ENCODE measurements around the gene FLACC1.
A peak's percentile ranks its signal among the peaks of the same experiment; 100 is the strongest.

FLACC1 gene

DNA sequence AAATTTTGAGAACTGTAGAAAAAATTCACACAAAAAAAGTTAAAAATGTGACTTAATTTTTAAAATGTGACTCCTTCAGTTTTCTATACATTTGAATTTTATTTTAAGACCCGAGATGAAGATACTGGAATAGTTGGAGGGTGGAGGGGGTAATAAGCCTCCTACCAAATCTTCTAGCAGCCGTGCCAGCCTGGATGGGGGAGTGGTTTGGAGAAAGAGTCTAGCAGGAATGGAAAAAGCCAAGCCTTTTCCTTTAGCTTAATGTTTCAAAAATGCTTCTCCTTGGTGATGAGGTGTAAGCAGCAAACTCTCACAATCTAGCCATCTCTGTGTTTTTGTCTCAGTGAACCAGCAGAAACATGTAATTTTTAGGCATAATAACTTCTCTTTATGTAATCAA lies 82.1 kb downstream of the FLACC1 start:
- no peak for DNase-seq

DNA sequence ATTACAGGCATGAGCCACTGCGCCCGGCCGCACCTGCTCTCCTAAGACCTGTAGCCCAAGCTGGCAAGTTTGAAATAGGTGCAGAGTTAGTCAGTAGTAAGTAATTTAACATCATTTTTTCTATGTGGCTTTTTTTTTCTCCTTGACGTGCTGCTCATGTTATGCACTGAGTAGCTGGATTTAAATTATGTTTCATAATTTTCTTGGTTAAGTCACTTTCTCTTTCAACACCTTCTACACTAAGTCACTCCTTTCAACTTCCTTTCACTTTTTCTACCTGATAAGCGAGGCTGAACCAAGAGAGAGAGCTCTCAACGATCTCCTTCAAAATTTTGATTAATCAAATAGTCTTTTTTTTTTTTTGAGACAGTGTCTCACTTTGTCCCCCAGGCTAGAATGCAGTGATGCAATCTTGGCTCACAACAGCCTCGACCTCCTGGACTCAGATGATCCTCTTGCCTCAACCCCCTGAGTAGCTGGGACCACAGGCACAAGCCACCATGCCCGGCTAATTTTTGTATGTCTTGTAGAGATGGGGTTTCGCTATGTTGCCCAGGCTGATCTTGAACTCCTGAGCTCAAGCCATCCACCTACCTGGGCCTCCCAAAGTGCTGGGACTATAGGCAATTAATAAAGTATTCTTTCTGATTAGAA lies 83.7 kb downstream of the FLACC1 start:
- DNase-seq, result no peak

DNA sequence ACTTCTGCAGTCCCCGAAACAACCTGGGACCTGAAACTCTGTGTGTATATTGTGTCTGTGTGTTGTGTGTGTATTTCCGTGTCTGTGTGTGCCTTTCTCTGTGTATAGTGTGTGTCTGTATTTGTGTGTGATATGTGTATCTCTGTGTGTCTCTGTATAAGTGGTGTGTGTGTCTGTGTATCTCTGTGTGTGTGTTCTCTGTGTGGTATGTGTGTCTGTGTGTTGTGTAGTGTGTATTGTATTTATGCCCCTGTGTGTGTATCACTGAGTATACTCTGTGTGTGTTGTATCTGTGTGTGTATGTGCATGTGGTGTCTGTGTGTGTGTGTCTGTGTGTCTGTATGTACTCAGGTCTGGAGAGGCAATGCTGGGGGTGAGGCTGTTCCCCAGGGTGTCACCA lies 85.2 kb downstream of the FLACC1 start:
- no peak for DNase-seq

DNA sequence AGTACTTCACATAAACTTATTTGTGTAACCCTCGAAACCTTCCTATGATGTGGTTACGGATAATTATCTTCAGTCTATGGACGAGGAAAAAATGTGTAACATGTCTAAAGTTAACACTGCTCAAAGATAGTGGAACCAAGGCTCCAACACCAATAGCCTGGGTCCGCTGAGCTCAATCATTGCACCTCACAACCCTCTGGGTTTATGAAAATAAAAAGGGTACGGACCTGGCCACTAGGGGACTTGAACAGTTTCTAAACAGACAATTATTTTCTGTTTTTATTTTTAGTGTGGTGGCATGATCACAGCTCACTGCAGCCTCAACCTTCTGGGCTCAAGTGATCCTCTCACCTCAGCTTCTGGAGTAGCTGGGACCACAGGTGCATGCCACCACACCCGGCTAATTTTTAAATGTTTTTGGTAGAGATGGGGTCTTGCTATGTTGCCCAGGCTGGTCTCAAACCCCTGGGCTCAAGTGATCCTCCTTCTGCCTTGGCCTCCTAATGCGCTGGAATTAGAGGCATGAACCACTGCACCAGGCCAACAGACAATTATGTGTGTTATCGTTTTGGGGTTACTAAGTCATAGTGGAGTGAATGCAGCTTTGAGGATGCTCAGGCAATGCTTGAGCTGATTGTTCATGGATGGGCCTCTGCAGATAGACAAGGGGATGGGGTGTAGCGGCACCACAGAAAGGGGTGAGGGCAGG lies 86.7 kb downstream of the FLACC1 start:
- no peak for DNase-seq

DNA sequence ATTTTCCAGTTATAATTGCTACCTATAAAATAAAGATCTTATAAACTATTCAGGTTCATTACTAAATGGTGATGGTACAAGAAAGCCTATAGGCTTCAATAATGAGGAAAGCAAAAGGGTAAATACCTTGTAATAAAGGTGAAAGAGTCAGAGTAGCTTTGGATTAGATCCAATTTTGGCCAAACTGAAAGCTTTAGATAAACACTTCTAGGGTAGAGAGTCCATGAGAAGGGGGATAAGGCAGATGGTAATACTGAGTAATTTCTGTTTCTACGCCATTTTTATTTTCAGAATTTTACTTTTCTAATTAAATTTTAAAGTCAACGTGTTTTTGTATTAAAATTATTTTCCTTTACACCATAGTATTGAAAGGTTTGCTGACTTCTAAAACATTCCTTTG lies 87.4 kb downstream of the FLACC1 start:
- no peak for DNase-seq

DNA sequence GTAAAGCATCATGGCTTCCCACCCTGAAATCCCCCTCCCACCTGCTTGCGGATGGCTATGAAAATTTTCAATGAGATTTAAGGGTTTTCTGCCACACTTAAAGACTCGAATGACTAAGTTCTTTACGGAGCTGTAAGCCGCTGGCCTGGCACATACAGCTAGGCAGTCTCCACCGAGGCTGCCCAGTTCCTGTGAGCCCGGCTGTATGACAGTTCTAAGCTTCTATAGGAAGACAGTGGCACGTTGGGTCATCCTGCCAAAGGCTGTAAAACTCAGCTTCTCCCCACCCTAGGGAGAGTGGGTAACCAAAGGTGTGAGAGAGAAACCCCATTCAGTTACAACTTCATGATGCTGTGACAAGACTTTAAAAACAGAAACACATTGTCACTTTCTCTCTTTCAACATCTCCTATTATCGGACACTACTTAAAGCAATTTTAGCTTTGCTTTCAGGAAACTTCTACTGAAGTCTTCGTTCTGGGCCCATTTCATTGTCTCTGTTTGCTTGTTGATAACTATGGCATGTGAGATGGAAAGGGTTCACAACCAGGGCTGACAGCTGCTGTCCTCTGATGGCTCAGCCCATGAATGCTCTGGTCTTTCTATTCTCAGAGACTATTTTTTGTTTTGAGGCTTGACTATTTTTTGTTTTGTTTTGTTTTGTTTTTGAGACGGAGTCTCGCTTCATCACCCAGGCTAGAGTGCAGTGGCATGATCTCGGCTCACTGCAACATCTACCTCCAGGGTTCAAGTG lies 89.7 kb downstream of the FLACC1 start:
- no peak for DNase-seq

DNA sequence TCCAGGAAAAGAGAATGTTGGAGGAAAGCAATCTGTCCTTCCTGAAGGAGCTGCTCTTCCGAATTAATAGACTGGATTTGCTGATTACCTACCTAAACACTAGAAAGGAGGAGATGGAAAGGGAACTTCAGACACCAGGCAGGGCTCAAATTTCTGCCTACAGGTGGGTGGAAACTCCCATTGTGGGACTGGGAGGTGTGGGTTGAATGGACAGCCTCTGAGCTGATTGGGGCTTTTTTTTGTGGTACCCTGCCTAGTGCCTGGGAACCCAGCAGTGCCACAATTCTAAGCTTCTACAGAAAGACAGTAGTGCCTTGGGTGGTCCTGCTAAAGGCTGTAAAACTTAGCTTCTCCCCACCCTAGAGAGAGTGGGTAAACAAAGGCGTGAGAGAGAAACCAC lies 90.5 kb downstream of the FLACC1 start:
- DNase-seq, result no peak

DNA sequence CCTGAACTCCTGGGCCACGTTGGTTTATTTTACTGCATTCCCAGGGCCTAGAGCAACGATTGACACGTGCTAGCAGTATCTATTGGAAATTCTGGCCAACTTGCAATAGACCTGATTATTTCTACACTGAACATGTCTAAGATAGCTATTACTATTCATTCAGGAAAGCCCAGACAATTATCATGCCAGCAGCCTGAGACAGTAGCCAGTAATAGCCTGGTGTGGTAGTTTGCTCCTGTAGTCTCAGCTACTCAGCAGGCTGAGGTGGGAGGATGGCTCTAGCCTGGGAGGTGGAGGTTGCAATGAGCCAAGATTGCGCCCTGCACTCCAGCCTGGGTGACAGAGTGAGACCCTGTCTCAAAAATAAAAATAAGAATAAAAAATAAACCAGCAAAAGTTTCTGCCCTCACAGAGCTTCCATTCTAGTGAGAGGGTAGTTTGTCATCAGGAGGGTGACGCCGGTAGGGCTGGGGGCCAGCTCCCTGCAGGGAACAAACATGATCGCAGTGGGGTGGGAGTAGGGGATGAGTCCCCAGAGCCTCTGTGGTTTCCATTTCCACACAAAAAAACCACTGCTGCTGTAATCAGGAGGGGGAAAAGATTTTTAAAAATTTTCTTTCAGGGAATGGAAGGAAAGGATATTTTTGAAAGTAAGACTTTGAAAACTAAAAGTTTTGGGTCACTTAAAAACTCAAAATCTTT lies 92.5 kb downstream of the FLACC1 start:
- no peak for DNase-seq

DNA sequence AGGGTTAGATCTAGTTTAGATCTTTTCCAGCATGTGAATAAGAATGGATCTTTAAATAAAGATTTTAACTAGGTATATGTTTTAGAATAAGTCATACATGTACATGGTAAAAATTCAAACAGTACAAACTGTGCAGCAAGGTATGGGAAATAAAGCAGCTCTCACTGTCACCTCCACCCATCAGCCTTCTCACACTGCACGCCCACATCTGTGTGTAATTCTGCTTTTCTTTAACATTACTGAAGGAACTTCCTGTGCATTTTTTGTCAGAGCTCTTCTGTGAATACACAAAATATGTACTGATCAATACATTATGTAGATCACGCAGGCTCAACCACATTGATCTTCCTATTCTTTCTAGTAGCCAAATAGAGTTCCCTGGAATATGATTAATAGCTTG lies 93.4 kb downstream of the FLACC1 start:
- DNase-seq, result no peak

DNA sequence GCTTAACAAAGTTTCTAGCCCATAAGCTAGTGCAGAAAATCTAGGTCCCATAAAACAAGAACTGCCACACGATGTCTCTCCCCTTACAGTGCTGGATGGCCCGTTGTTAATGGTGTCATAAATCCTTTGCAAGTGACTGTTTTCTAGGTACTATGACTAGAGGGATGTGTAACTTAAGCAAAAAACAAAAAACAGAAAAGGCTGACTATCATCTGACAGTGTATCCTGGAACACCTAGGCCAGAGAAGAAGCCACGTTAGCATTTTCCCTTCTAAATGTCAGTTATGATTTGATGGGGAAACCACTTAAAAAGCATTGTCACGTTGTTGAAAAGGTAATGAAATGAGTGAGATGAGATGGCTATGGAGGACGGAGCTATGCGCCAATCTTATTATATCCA lies 94.4 kb downstream of the FLACC1 start:
- DNase-seq, result no peak

DNA sequence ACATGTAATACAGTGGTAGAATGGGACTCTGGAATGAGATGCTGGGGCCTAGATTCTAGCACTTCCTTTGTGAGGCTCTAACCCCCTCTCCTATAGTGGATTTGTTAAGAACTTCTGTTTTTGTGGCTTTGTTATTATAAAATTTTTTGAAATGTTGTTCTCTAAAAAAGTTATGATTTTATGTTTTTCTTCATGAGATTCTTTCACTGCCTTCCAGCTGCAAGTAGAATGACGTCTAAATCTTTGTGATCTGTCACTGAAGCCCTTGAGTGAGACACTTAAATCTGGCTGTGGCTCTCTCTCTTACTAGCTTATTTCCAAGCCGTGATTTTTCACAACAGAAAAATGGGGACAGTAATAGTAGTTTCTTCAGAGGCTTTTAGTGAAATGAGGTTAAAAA lies 95.2 kb downstream of the FLACC1 start:
- DNase-seq, result no peak

DNA sequence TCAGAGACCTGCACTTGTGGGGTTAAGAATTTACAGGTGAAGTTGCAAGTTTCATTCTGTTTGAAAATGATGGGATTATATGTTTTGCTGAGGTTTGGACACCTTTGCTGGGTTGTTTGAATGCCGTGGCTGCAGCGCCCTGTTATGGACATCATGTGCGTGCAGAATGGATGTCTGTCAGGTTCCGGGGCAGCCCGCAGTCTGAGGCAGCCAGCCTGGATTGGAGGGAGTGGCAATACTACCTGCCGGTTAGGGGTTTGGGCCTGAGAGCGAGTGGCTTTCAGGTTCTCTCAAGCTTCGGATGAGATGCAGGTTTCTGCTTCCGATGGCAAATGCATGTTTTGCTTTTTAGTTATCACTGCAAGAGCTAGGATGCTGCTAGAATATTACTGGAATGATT lies 95.7 kb downstream of the FLACC1 start:
- DNase-seq, result peak; percentile 60

DNA sequence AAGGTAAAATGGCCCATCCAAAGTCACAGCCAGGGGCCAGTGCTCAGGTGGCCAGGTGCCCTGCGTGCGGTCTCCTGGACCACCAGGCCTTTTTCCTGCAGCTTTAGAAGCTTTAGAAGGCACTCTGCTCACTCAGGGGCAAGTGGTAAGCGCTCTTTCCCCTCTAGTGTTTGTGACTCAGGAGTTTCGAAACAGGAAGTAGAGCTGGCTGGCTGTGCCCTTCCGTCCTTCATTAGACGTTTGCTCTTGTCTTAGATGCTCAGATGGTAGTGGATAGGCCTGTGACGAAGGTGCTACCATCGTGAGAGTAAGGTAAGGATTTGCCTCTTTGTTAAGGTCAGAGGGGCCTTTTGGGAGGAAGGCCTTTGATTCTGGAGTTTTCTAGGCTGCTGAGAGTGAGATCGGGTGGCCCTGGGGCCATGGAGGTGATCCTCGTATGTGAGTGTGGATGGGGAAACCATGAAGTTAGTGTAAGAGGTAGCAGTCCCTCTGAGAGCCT lies 96.8 kb downstream of the FLACC1 start, which contains the start of gene CASP8:
Gene CASP8 (plus strand): TSS at position 235 of the 499 bp plus-strand sequence. CDS start 5,951 bp downstream, outside the sequence.
- peak; percentile 59 for DNase-seq

DNA sequence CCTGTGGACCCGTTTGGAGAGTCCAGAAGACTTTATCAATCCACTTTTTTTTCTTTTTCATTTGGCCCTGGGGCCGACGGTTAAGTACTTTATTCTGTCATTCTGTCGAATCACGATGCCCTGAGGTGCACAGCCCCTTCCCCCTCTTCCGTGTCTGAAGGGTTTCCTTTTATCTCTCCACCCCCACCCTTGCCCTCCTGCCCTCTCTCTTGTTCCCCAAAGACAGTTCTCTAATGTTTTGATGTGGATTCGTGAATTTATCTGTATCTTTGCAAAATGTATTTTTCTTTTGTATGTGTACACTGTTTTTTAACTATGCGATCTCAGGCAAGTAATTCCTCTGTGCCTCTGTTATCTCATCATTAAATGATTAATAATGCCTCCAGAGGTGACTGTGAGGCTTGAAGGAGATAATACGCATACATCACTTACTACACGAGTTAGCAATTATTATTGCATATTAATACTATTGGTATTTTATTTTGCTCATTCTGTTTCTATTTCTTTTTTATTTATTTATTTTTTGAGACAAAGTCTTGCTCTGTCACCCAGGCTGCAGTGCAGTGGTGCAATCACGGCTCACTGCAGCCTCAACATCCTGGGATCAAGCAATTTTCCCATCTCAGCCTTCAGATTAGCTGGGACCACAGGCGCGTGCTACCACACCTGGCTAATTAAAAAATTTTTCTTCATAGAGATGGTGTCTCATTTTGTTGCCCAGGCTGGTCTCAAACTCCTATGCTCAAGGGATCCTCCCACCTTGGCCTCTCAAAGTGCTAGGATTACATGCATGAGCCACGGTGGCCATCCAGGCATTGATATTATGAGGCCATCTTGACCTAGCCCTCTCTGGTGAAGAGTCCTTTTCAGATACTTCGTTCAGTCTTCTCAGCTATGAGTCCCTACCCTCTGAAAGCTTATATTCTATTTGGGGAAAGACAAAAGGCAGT lies 98.2 kb downstream of the FLACC1 start:
- no peak for DNase-seq

DNA sequence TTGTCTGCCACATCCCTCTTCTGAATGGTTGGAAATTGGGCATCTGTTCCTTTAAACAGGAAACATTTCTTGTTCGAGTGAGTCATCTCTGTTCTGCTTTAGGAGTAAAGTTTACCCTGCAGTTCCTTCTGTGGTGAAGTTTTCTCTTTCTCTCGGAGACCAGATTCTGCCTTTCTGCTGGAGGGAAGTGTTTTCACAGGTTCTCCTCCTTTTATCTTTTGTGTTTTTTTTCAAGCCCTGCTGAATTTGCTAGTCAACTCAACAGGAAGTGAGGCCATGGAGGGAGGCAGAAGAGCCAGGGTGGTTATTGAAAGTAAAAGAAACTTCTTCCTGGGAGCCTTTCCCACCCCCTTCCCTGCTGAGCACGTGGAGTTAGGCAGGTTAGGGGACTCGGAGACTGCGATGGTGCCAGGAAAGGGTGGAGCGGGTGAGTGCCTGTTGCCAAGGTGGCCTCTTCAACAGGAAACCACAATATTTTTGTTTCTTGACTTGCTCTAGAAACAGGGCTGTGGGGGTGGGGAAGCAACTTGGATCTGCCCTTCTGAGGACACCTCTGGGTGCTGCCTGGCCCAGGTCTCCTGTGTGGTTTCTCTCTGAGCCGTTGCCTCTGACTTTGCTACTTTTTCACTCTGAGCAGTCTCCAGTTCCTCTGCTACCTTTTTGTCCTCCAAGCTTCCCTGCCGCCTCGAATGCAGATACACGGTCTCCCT lies 99.0 kb downstream of the FLACC1 start:
- peak; percentile 86 for DNase-seq

DNA sequence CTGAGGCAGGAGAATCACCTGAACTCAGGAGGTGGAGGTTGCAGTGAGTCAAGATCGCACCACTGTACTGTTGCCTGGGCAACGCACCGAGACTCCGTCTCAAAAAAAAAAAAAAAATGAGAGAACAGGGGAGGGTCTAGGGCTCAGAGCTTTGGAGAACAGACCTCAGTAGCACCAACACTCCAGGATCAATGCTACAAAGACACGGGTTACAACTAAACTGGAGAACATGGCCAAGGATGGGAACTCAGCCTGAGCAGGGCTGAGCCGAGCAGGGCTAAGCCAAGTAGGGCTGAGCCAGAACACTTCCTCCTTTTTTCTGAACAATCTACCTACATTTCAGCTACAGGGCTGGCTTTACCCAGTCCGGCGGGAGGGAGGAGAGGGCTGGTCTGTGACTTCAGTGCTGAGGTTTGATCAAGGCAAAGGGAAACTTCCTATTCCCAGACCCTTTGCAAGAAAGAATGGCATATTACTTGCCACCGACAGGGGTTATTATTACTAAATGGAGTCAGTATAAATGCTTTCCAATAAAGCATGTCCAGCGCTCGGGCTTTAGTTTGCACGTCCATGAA lies 99.7 kb downstream of the FLACC1 start:
- peak; percentile 65 for DNase-seq

DNA sequence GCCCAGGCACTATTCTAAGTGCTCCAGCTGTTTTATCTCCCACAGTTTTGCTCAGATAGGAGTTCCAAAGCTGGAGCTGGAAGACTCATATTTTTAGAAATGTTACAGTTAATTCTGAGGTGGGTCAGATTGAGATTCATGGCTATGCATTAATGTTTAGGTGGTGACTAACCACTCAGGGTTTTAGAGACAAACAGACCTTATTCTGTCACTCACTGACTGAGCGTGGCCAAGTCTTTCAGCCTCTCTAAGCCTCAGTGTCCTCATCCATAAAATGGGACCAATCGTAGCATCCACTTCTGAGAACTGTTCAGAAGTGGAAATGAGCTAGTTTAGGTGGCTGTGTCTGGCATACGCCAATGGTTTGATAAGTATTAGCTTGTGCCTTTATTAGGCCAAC lies 101.1 kb downstream of the FLACC1 start:
- DNase-seq, result no peak

DNA sequence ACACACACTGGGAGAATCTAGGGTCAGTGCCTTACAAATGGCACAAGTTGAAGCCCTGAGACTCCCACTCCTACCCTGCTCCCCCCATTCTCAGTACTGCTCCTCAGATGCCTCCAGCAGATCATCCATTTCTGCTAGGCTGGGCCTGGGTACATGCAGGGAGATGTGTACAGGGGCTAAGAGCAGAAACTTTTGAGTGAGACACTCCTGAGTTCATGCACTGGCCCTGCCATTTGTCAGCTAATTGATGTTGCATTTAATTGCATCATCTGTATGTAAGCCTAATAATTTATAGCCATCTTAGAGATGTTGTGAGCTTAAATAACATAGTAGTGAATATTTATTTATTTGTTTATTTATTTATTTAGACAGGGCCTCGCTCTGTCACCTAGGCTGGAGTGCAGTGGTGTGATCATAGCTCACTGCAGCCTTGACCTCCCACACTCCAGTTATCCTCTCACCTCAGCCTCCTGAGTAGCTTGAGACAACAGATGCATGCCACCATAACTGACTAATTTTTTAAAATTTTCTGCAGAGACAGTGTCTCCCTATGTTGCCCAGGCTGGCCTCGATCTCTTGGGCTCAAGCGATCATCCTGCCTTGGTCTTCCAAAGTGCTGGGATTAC lies 101.6 kb downstream of the FLACC1 start:
- no peak for DNase-seq

DNA sequence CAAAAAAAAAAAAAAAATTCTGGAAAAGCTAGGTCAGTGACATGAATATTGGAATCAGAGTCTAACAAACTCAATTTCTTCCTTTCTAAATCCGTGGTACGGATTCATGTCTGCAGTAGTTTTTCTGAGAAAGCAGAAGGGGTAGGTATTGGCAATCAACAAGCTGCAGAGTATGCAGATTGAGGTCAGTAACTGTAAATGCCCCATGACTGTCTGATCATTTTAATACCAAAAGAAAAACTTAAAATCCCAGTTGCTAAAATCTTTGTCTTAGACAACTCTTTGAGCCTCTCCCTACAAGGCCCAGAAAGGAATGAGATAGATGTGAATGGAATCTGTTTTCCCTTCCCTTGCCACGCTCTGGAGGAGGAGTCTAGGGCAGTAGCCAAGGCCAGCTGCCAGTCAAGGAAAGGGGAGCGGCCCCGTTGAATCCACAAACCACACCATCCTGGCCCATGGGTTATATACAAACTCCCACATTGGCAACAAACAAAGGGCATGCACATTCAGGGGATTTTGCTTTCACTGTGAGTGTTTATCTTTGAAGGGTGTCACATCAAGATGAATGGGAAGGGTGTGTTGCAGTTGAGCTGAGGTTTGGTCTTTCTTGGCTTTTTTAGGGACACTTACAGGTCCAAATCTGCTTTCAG lies 102.9 kb downstream of the FLACC1 start:
- no peak for DNase-seq

DNA sequence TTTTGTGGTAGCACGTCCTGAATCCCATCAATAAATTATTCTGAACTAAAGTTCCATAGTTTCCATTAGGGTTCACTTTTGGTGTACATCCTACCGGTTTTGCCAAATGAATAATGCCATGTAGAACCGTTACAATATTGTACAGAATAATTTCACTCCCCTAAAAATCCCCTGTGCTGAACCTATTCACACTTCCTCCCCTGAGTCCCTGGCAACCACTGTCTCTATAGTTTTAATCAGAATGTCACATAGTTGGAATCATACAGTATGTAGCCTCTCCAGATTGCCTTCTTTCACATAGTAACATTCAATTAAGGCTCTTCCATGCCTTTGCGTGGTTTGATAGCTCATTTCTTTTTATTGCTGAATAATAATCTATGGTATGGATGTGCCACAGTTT lies 106.4 kb downstream of the FLACC1 start:
- no peak for DNase-seq

All from activated T-cell treated with anti-CD3 and anti-CD28 coated beads, Interleukin-2, amount 50 U/mL, for 1 hour (primary cell).